DMS153 treated with DMSO at 0.1 percent for 48 hours (cell line): Measurements from ENCODE around the gene GPC2.

Experiments used
- DNase-seq: peaks from one replicate; lab custom pipeline; 2025; ENCODE audit not compliant: unreplicated experiment; lab: John Stamatoyannopoulos, UW

Gene GPC2

GRCh38 chr7:100170101-100170897 lies 6.9 kb downstream of the GPC2 start:
- no peak for DNase-seq

- DNase-seq, result no peak
Observed at GRCh38 chr7:100169147-100169850, 7.9 kb downstream of the GPC2 start.

GRCh38 chr7:100167912-100168323 lies 9.3 kb downstream of the GPC2 start:
- DNase-seq, result no peak

GRCh38 chr7:100166970-100167911 lies 9.9 kb downstream of the GPC2 start:
- no peak for DNase-seq

GRCh38 chr7:100166317-100166940 lies 10.8 kb downstream of the GPC2 start:
- DNase-seq, result no peak

- no peak for DNase-seq
Observed at GRCh38 chr7:100163871-100164270, 13.3 kb downstream of the GPC2 start.

- no peak for DNase-seq
Observed at GRCh38 chr7:100163006-100163531, 14.1 kb downstream of the GPC2 start.

GRCh38 chr7:100160067-100160466 lies 17.1 kb downstream of the GPC2 start:
- no peak for DNase-seq

- no peak for DNase-seq
Observed at GRCh38 chr7:100159099-100159623, 18.0 kb downstream of the GPC2 start.

GRCh38 chr7:100158229-100159098 lies 18.7 kb downstream of the GPC2 start, which contains the start of gene TRAPPC14:
TSS of gene TRAPPC14 (minus strand) at chr7:100158723. CDS start at chr7:100158499, 224 bp downstream.
- DNase-seq, result peak; percentile 62

GRCh38 chr7:100157334-100158228 lies 19.6 kb downstream of the GPC2 start:
- no peak for DNase-seq

GRCh38 chr7:100157069-100157333 lies 20.2 kb downstream of the GPC2 start:
- no peak for DNase-seq

GRCh38 chr7:100156331-100157068 lies 20.7 kb downstream of the GPC2 start:
- no peak for DNase-seq

- no peak for DNase-seq
Observed at GRCh38 chr7:100155553-100156317, 21.4 kb downstream of the GPC2 start.

GRCh38 chr7:100154651-100155491 lies 22.3 kb downstream of the GPC2 start:
- DNase-seq, result no peak
